ENCODE results near the gene C1QTNF4. TPM values are rescaled to one million over a fixed set of nuclear protein-coding genes. Genes with fewer than 3 reads are reported as not detected.

Gene C1QTNF4
- total RNA-seq, 2 experiments from 2014 or later: 0.22 TPM; not detected in 1

DNA sequence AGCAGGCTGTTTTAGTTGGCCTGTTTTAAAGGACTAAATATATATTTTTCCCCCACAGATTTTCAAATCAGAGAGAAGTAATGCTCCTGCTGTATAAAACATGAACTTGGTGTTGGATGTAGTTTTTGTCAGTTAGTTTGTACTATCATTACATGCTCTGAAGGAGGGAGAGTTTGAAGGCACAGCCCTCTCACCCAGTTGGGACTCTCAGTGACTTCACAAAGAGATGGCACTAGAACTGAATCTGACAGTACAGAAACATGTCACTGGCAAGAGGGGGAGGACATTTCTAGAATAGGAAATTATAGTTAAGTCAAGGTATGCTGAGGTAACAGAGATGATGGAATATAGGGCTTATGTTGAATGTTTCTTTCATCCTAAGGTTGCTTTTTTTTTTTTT is 21.0 kb upstream of the C1QTNF4 start:
- H3K4me3 Mint-ChIP-seq: no peak overlapping the region
- peaks cover 11% of the 10 kb centered on the region for H3K36me3 Mint-ChIP-seq (ENCODE audit: low read depth)
- DNase-seq: no peak
- ChIA-PET CTCF (interaction anchor here (1.1 kb wide), 1 partner anchor 139 kb away, joined by 3 read pairs; no protein-coding TSS in a partner anchor), POLR2A (no interaction called here)
- peaks cover 6% of the 10 kb centered on the region for H3K4me1 Mint-ChIP-seq
- no peaks in the 10 kb centered on the region for H3K27me3 Mint-ChIP-seq
- no peak overlapping the region for H3K27ac Mint-ChIP-seq
- H3K9me3 Mint-ChIP-seq: no peaks in the 10 kb centered on the region

DNA sequence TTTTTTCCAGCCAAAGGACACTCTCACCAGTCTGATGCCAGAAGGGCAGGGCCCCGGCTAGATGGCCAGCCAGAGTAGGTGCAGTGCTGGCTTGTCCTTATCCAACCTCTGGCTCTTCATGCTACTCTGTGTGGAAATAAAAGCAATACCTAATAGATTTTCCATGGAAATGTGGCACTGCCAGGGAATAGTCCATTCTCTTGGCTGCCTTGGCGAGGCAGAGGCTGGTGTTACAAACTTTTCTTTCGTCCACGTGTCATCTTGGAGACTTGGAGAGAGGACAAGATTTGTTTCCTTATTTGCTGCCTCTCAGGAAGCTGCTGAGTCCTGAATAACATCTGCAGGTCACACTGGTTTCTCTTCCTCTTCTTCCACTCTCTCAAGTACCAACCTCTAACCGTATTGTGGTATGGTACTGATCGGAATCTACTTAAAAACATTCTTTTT is 17.2 kb upstream of the C1QTNF4 start:
- CTCF ChIA-PET: interaction anchor here (0.6 to 1.7 kb wide), 3 partner anchors 8 to 55 kb away, joined by 3 to 4 read pairs (median 4); no protein-coding TSS in a partner anchor
- Mint-ChIP-seq H3K27ac (peak overlapping the region; percentile 28), H3K27me3 (no peaks in the 10 kb centered on the region), H3K36me3 (ENCODE audit: low read depth) (peaks cover 2% of the 10 kb centered on the region), H3K4me1 (peaks cover 6% of the 10 kb centered on the region), H3K4me3 (no peak overlapping the region), H3K9me3 (no peaks in the 10 kb centered on the region)
- no peak for DNase-seq
- POLR2A ChIA-PET: no interaction called here

DNA sequence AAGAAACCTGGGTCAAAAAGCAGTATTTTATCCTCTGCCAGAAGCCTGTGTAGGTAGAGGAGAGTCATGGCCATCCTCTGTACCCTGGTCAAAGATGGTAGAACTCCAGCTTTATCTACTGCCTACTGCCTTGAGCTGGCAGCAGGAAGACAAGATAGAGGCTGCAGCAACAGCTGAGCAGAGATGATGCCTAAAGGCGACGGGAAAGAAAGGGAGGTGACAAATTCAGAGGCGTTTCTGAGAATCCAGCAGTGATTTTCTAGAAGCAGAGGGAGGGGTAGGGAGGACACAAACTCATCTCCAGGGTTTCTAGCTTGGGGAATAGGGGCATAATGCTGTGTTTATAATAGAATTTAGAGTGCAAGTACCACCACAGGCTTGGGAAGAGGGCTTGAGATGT is 15.5 kb upstream of the C1QTNF4 start:
- peaks cover 6% of the 10 kb centered on the region for H3K4me1 Mint-ChIP-seq
- H3K9me3 Mint-ChIP-seq: no peaks in the 10 kb centered on the region
- no peak overlapping the region for H3K4me3 Mint-ChIP-seq
- H3K36me3 Mint-ChIP-seq (ENCODE audit: low read depth): no peaks in the 10 kb centered on the region
- no peak for DNase-seq
- CTCF ChIA-PET: interaction anchor here (1.3 to 1.7 kb wide), 2 partner anchors 11 to 58 kb away, joined by 3 to 4 read pairs; no protein-coding TSS in a partner anchor
- H3K27ac Mint-ChIP-seq: no peak overlapping the region
- POLR2A ChIA-PET: no interaction called here
- no peaks in the 10 kb centered on the region for H3K27me3 Mint-ChIP-seq

DNA sequence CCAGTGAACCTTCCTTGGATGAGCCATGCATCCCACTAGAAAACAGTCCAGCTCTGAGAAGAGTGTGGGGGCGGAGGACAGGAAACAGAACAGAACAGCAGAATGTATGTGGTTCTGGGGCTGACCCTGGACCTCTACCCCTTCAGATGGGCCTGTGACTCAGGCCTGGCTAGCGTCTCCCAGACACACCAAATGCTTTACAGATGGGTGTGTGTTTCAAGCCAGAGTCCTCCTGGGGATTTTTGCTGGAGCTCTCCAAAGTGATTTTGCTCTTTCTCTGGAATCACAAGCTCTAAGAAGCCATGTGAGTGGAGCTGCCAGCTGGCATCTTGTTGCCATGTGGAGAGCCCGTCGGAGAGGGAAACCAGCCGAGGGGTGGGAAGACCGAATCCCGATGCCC is 13.2 kb upstream of the C1QTNF4 start:
- Mint-ChIP-seq H3K9me3 (no peaks in the 10 kb centered on the region), H3K4me1 (peaks cover 6% of the 10 kb centered on the region), H3K27ac (no peak overlapping the region), H3K36me3 (ENCODE audit: low read depth) (no peaks in the 10 kb centered on the region), H3K27me3 (no peaks in the 10 kb centered on the region), H3K4me3 (no peak overlapping the region)
- POLR2A ChIA-PET: no interaction called here
- CTCF ChIA-PET: interaction anchor here (0.5 to 2.1 kb wide), 5 partner anchors 11 to 448 kb away, joined by 3 to 7 read pairs (median 3); no protein-coding TSS in a partner anchor
- DNase-seq: no peak

DNA sequence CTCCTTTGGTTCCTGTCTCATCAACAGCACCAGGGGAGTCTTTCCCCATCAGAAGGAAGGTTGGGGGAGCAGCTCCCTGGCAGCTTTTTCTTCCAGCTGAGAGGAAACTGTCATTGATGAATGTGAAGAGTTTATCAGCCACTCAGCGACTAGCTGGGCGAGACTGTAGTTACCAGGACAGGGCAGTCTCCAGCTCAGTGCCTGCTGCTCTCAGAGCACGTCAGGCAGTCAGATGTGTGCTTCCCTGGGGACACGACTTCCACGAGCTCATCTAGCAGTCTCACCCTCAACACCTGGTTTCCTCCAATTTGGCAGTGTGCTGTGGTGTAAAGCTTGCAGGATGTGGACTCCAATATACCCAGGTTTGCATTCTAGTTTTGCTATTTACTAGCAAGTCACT is 12.5 kb upstream of the C1QTNF4 start:
- Mint-ChIP-seq H3K4me3 (no peak overlapping the region), H3K4me1 (peaks cover 6% of the 10 kb centered on the region), H3K27ac (no peak overlapping the region), H3K9me3 (no peaks in the 10 kb centered on the region), H3K27me3 (no peaks in the 10 kb centered on the region), H3K36me3 (ENCODE audit: low read depth) (no peaks in the 10 kb centered on the region)
- CTCF ChIA-PET: interaction anchor here (0.5 to 2.1 kb wide), 5 partner anchors 10 to 1444 kb away, joined by 3 to 7 read pairs (median 3); no protein-coding TSS in a partner anchor
- POLR2A ChIA-PET: no interaction called here
- DNase-seq: no peak

DNA sequence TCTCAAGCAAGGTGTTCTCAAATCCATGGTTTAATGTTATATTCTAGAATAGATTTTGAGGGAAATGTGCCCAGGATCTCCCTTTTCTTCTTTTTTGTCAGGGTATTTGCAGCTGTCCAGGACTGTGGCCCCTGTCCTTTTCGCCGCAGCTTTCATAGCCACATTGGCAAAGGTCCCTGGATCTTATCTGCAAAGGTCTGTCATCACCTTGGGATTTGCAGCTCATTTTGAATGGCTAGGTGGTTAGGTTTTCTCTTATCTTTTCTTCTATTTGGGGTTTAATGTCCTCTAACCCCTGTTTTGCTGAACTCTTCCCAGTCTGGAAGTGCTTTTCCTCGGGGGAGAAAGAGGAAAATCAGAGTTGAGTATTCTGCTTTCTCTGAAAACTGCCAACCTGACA is 11.7 kb upstream of the C1QTNF4 start:
- POLR2A ChIA-PET: no interaction called here
- Mint-ChIP-seq H3K27me3 (no peaks in the 10 kb centered on the region), H3K4me1 (peaks cover 6% of the 10 kb centered on the region)

DNA sequence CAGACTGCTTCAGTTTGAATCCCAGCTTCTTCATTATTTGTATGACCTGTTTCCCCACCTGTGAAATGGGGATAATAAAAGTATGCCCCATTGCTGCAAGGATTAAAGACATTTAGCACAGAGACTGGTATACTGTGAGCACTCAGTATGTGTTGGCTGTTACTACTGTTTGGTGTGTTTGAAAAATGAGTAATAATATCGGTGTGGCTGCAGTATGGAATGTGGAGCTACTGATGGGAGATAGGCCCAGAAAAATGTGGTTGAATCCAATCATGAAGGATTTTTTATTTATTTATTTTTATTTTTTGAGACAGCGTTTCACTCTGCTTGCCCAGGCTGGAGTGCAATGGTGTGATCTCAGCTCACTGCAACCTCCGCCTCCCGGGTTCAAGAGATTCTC is 9.1 kb upstream of the C1QTNF4 start:
- Mint-ChIP-seq H3K36me3 (ENCODE audit: low read depth) (no peaks in the 10 kb centered on the region), H3K4me1 (no peaks in the 10 kb centered on the region), H3K27me3 (no peaks in the 10 kb centered on the region), H3K4me3 (no peak overlapping the region), H3K27ac (no peak overlapping the region), H3K9me3 (no peaks in the 10 kb centered on the region)
- ChIA-PET POLR2A (no interaction called here), CTCF (interaction anchor here (0.9 kb wide), 1 partner anchor 9 kb away, joined by 3 read pairs; no protein-coding TSS in a partner anchor)
- DNase-seq: no peak

More for the DNA sequence above, 11.7 kb upstream of the C1QTNF4 start:
- H3K27ac Mint-ChIP-seq: no peak overlapping the region
- no peaks in the 10 kb centered on the region for H3K36me3 Mint-ChIP-seq (ENCODE audit: low read depth)
- CTCF ChIA-PET: interaction anchor here (2.1 kb wide), 2 partner anchors 10 to 25 kb away, joined by 4 to 7 read pairs; no protein-coding TSS in a partner anchor
- no peaks in the 10 kb centered on the region for H3K9me3 Mint-ChIP-seq
- DNase-seq: no peak
- H3K4me3 Mint-ChIP-seq: no peak overlapping the region

DNA sequence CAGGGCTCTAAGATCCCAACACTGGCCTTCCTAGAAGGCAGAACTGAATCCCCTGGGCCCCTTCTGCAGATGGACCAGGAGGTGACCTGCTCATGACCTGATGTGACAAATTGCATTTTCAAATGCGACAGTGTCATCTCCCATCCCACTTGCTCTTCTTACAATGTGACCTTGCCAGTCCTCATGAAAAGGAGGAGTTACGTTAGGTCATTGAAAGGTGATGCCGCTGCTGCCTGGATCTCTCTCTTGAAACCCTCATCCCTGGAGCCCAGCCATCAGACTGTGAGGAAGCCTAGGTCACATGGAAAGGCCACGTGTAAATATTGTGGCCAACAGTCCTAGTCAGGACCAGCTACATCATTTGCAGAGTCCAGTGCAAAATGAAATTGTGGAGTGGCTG is 5.7 kb upstream of the C1QTNF4 start:
- no peaks in the 10 kb centered on the region for H3K4me1 Mint-ChIP-seq
- CTCF ChIA-PET: interaction anchor here (0.6 kb wide), 1 partner anchor 342 kb away, joined by 4 read pairs; no protein-coding TSS in a partner anchor
- no peak overlapping the region for H3K27ac Mint-ChIP-seq
- no peaks in the 10 kb centered on the region for H3K9me3 Mint-ChIP-seq
- no peak for DNase-seq
- H3K27me3 Mint-ChIP-seq: peaks cover 11% of the 10 kb centered on the region
- H3K4me3 Mint-ChIP-seq: no peak overlapping the region
- POLR2A ChIA-PET: no interaction called here
- H3K36me3 Mint-ChIP-seq (ENCODE audit: low read depth): no peaks in the 10 kb centered on the region

DNA sequence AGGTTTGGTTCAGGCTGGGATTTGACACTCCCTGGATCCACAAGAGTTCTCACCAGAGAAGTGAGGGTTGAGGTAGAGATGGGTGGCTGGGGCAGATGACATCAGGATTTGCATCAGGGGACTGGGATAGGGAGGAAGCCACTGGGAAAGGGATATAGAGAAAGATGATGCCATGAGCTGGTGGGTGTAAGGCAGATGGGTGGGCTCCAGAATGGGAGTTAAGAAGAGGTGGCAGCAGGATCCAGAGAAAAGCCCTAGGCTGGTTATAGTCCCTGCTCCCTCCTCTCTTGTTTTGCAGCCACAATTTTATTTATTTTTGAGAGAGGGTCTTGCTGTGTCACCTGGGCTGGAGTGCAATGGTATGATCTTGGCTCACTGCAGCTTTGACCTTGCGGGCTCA is 1.8 kb upstream of the C1QTNF4 start:
- no peaks in the 10 kb centered on the region for H3K9me3 Mint-ChIP-seq
- no peak for DNase-seq
- peaks cover 20% of the 10 kb centered on the region for H3K4me1 Mint-ChIP-seq
- no peak overlapping the region for H3K27ac Mint-ChIP-seq
- H3K27me3 Mint-ChIP-seq: peaks cover 34% of the 10 kb centered on the region
- no peak overlapping the region for H3K4me3 Mint-ChIP-seq
- CTCF ChIA-PET: interaction anchor here (0.6 to 1.3 kb wide), 4 partner anchors 11 to 798 kb away, joined by 3 to 7 read pairs (median 3); no protein-coding TSS in a partner anchor
- POLR2A ChIA-PET: no interaction called here
- H3K36me3 Mint-ChIP-seq (ENCODE audit: low read depth): no peaks in the 10 kb centered on the region

DNA sequence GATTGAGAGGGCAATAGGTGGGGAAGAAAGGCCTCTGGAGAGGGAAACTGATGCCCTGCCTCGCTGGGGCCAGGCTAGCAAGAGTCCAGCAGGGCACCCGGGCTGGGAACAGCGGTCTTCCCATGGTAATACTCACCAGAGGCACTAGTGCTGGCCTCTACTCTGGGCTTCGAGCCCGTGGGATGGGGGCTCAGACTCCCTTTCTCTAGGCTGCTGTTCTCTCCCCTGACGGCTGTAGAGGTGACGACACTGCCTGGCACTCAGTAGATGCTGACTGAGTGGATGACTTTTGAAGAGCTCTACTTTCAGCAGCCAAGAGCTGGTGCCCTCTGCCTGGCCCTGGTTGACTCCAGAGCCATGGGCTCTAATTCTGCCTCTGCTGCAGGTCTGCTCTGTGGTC is 818 bp upstream of the C1QTNF4 start:
- no peaks in the 10 kb centered on the region for H3K36me3 Mint-ChIP-seq (ENCODE audit: low read depth)
- ChIA-PET CTCF (interaction anchor here (0.6 to 1.4 kb wide), 5 partner anchors 13 to 1261 kb away, joined by 3 read pairs; no protein-coding TSS in a partner anchor), POLR2A (no interaction called here)
- H3K4me3 Mint-ChIP-seq: no peak overlapping the region
- peaks cover 20% of the 10 kb centered on the region for H3K4me1 Mint-ChIP-seq
- DNase-seq: no peak
- H3K27me3 Mint-ChIP-seq: peaks cover 34% of the 10 kb centered on the region
- H3K9me3 Mint-ChIP-seq: no peaks in the 10 kb centered on the region
- no peak overlapping the region for H3K27ac Mint-ChIP-seq

DNA sequence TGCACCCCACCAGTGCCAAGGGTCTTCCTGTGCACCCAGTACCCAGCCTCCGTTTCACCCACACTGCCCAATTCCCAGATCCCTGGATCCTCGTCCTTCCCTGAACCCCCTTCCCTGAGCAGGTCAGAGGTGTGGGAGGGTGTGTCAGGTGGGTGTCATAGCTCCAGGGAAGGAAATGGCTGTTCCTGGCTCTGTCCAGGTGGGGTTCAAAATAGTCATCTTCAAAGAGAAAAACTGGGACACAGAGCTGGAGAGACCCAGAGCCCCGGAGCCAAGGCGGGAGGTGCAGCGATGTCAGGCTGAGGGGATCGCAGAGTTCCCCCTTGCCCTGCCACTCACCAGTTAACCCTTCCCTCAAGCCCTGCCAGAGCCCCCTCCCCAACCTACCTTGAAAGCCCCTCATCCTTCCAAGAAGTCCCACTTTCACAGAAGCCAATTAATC is 698 bp downstream of the C1QTNF4 start:
- ChIA-PET POLR2A (no interaction called here), CTCF (interaction anchor here (0.7 to 1.5 kb wide), 2 partner anchors 12 to 134 kb away, joined by 3 to 4 read pairs; no protein-coding TSS in a partner anchor)
- Mint-ChIP-seq H3K4me3 (no peak overlapping the region), H3K27me3 (peaks cover 34% of the 10 kb centered on the region), H3K27ac (no peak overlapping the region), H3K4me1 (peaks cover 20% of the 10 kb centered on the region), H3K36me3 (ENCODE audit: low read depth) (no peaks in the 10 kb centered on the region), H3K9me3 (no peaks in the 10 kb centered on the region)
- DNase-seq: no peak

DNA sequence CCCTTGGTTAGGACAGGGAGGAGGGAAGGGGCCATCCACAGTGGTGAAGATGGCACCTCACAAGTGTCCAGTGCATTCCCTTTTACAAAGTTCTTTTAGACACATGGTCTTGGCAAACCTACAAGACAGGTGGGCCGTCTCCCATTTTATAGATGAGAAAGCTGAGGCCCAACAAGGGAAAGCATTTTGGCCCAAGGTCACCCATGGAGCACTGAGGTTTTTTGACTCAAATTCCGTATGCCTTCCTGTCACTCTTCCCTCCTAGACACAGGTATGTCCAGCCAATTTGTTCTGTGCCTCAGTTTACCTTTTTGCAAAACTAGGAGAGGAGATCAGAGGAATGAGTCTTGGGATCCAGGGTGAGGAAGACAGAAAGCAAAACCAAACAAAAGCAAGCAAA is 1.2 kb downstream of the C1QTNF4 start:
- no peaks in the 10 kb centered on the region for H3K36me3 Mint-ChIP-seq (ENCODE audit: low read depth)
- peaks cover 34% of the 10 kb centered on the region for H3K27me3 Mint-ChIP-seq
- POLR2A ChIA-PET: no interaction called here
- no peak overlapping the region for H3K4me3 Mint-ChIP-seq
- no peak for DNase-seq
- CTCF ChIA-PET: interaction anchor here (0.7 to 1.5 kb wide), 4 partner anchors 12 to 135 kb away, joined by 3 to 4 read pairs (median 3); no protein-coding TSS in a partner anchor
- no peak overlapping the region for H3K27ac Mint-ChIP-seq
- no peaks in the 10 kb centered on the region for H3K9me3 Mint-ChIP-seq
- peaks cover 20% of the 10 kb centered on the region for H3K4me1 Mint-ChIP-seq

DNA sequence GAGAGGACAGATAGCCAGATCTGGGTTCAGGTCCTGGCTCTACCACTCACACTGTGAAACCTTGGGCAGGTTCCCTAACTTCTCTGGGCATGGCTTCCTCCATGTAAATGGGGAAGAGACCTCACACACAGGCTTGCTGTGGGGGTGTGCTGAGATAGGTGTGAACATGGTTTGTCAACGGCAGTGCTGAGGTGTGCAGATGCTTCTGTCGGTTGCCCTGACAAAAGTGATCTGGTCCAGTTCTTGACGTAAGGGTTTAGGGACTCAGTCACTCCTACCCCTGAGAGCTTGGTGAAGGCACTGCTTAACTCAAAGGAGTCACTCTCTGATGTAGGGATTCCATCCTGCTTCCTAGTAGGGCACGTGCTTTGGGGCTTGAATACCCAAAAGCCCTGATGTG is 2.0 kb downstream of the C1QTNF4 start:
- no peak overlapping the region for H3K4me3 Mint-ChIP-seq
- DNase-seq: no peak
- peaks cover 34% of the 10 kb centered on the region for H3K27me3 Mint-ChIP-seq
- no peaks in the 10 kb centered on the region for H3K9me3 Mint-ChIP-seq
- no peak overlapping the region for H3K27ac Mint-ChIP-seq
- H3K4me1 Mint-ChIP-seq: peaks cover 20% of the 10 kb centered on the region
- ChIA-PET CTCF (interaction anchor here (1.1 to 1.3 kb wide), 2 partner anchors 24 to 25 kb away, joined by 3 read pairs; no protein-coding TSS in a partner anchor), POLR2A (no interaction called here)
- H3K36me3 Mint-ChIP-seq (ENCODE audit: low read depth): no peaks in the 10 kb centered on the region

All from activated CD4-positive, alpha-beta T cell treated with anti-CD3 and anti-CD28 coated beads, Interleukin-2, amount 10 ng/mL, durations not matched to agents 7 days and 5 days (primary cell).